ENCODE data around the gene RPP30.
"Not testable (repeated sequence)": the region's sequence is repeated elsewhere in the genome, so short reads cannot be mapped to it uniquely, and the experiment has no call there.

The RPP30 gene

GRCh38 chr10:90858461-90858968, 13.3 kb upstream of the RPP30 start:
- ATAC-seq (no peak), DNase-seq (ENCODE audit: low spot score in 2 of 2) (no peak)
- Mint-ChIP-seq H3K27ac (peak overlapping the region; percentile 63), H3K36me3 (no peaks in the 10 kb centered on the region), H3K4me1 (peaks cover 15% of the 10 kb centered on the region), H3K9me3 (no peaks in the 10 kb centered on the region), H3K4me3 (peak overlapping the region; percentile 81)

- DNase-seq (ENCODE audit: low spot score in 2 of 2) (no peak), ATAC-seq (peak; percentile 83)
- Mint-ChIP-seq H3K27ac (no peak overlapping the region), H3K4me3 (no peak overlapping the region), H3K36me3 (no peaks in the 10 kb centered on the region), H3K4me1 (peaks cover 15% of the 10 kb centered on the region), H3K9me3 (no peaks in the 10 kb centered on the region)
These were observed 12.4 kb upstream of the RPP30 start for GRCh38 chr10:90859321-90859751.

- ATAC-seq (no peak), DNase-seq (ENCODE audit: low spot score in 2 of 2) (no peak)
- H3K4me1 Mint-ChIP-seq, result peaks cover 15% of the 10 kb centered on the region
- no peak overlapping the region for H3K27ac Mint-ChIP-seq
- no peaks in the 10 kb centered on the region for H3K9me3 Mint-ChIP-seq
- H3K36me3 Mint-ChIP-seq, result no peaks in the 10 kb centered on the region
- H3K4me3 Mint-ChIP-seq, result no peak overlapping the region
These were observed 11.0 kb upstream of the RPP30 start for GRCh38 chr10:90860790-90861189.

GRCh38 chr10:90862908-90863514, 8.8 kb upstream of the RPP30 start:
- peaks cover 14% of the 10 kb centered on the region for H3K4me1 Mint-ChIP-seq
- no peak overlapping the region for H3K4me3 Mint-ChIP-seq
- no peak for ATAC-seq
- no peaks in the 10 kb centered on the region for H3K9me3 Mint-ChIP-seq
- no peak for DNase-seq (ENCODE audit: low spot score in 2 of 2)
- no peaks in the 10 kb centered on the region for H3K36me3 Mint-ChIP-seq
- no peak overlapping the region for H3K27ac Mint-ChIP-seq

- H3K27ac Mint-ChIP-seq, result no peak overlapping the region
- H3K9me3 Mint-ChIP-seq, result no peaks in the 10 kb centered on the region
- DNase-seq (ENCODE audit: low spot score in 2 of 2), result no peak
- H3K4me1 Mint-ChIP-seq, result peaks cover 1% of the 10 kb centered on the region
- H3K4me3 Mint-ChIP-seq, result no peak overlapping the region
- no peaks in the 10 kb centered on the region for H3K36me3 Mint-ChIP-seq
- no peak for ATAC-seq
These were observed 6.4 kb upstream of the RPP30 start for GRCh38 chr10:90865401-90865800.

GRCh38 chr10:90866050-90866598, 5.7 kb upstream of the RPP30 start:
- no peak overlapping the region for H3K4me3 Mint-ChIP-seq
- no peaks in the 10 kb centered on the region for H3K9me3 Mint-ChIP-seq
- H3K36me3 Mint-ChIP-seq, result no peaks in the 10 kb centered on the region
- H3K4me1 Mint-ChIP-seq, result peaks cover 7% of the 10 kb centered on the region
- H3K27ac Mint-ChIP-seq, result no peak overlapping the region
- ATAC-seq (no peak), DNase-seq (ENCODE audit: low spot score in 2 of 2) (no peak)

- Mint-ChIP-seq H3K4me1 (peaks cover 31% of the 10 kb centered on the region), H3K36me3 (peaks cover 47% of the 10 kb centered on the region), H3K4me3 (peak overlapping the region; percentile 94), H3K27ac (peak overlapping the region; percentile 98), H3K9me3 (no peaks in the 10 kb centered on the region)
- ATAC-seq (peak; percentile 53), DNase-seq (ENCODE audit: low spot score in 2 of 2) (peak; percentile 10 to 66)
These were observed 452 bp upstream of the RPP30 start for GRCh38 chr10:90871279-90871765.

- Mint-ChIP-seq H3K4me1 (peaks cover 32% of the 10 kb centered on the region), H3K27ac (peak overlapping the region; percentile 98), H3K36me3 (peaks cover 60% of the 10 kb centered on the region), H3K9me3 (no peaks in the 10 kb centered on the region), H3K4me3 (peak overlapping the region; percentile 94)
- peak; percentile 6 to 63 for DNase-seq (ENCODE audit: low spot score in 2 of 2)
- peak; percentile 87 for ATAC-seq
These were observed 860 bp downstream of the RPP30 start for GRCh38 chr10:90872648-90873020.

GRCh38 chr10:90879062-90879461, 7.3 kb downstream of the RPP30 start:
- Mint-ChIP-seq H3K36me3 (peaks cover 99% of the 10 kb centered on the region), H3K9me3 (no peaks in the 10 kb centered on the region), H3K27ac (no peak overlapping the region), H3K4me1 (peaks cover 26% of the 10 kb centered on the region), H3K4me3 (no peak overlapping the region)
- DNase-seq (ENCODE audit: low spot score in 2 of 2) (no peak), ATAC-seq (peak; percentile 65)

GRCh38 chr10:90880059-90880719, 8.4 kb downstream of the RPP30 start:
- Mint-ChIP-seq H3K4me1 (peaks cover 22% of the 10 kb centered on the region), H3K36me3 (peaks cover 99% of the 10 kb centered on the region)
- not testable (repeated sequence) for ATAC-seq; H3K9me3 Mint-ChIP-seq; DNase-seq (ENCODE audit: low spot score in 2 of 2); H3K4me3 Mint-ChIP-seq; H3K27ac Mint-ChIP-seq

- no peak for ATAC-seq
- H3K36me3 Mint-ChIP-seq, result peaks cover 99% of the 10 kb centered on the region
- no peaks in the 10 kb centered on the region for H3K9me3 Mint-ChIP-seq
- H3K27ac Mint-ChIP-seq, result no peak overlapping the region
- no peak for DNase-seq (ENCODE audit: low spot score in 2 of 2)
- peaks cover 11% of the 10 kb centered on the region for H3K4me1 Mint-ChIP-seq
- no peak overlapping the region for H3K4me3 Mint-ChIP-seq
These were observed 12.7 kb downstream of the RPP30 start for GRCh38 chr10:90884431-90884830.

GRCh38 chr10:90885176-90885575, 13.4 kb downstream of the RPP30 start:
- Mint-ChIP-seq H3K27ac (no peak overlapping the region), H3K4me3 (no peak overlapping the region), H3K36me3 (peaks cover 99% of the 10 kb centered on the region), H3K4me1 (peaks cover 5% of the 10 kb centered on the region), H3K9me3 (no peaks in the 10 kb centered on the region)
- DNase-seq (ENCODE audit: low spot score in 2 of 2) (no peak), ATAC-seq (no peak)

- peaks cover 5% of the 10 kb centered on the region for H3K4me1 Mint-ChIP-seq
- DNase-seq (ENCODE audit: low spot score in 2 of 2) (no peak), ATAC-seq (no peak)
- H3K9me3 Mint-ChIP-seq, result no peaks in the 10 kb centered on the region
- H3K4me3 Mint-ChIP-seq, result no peak overlapping the region
- no peak overlapping the region for H3K27ac Mint-ChIP-seq
- peaks cover 99% of the 10 kb centered on the region for H3K36me3 Mint-ChIP-seq
These were observed 15.8 kb downstream of the RPP30 start for GRCh38 chr10:90887555-90887954.

GRCh38 chr10:90888387-90888786, 16.6 kb downstream of the RPP30 start:
- no peaks in the 10 kb centered on the region for H3K9me3 Mint-ChIP-seq
- no peak overlapping the region for H3K27ac Mint-ChIP-seq
- no peak overlapping the region for H3K4me3 Mint-ChIP-seq
- ATAC-seq, result no peak
- no peak for DNase-seq (ENCODE audit: low spot score in 2 of 2)
- peaks cover 99% of the 10 kb centered on the region for H3K36me3 Mint-ChIP-seq
- peaks cover 5% of the 10 kb centered on the region for H3K4me1 Mint-ChIP-seq

- Mint-ChIP-seq H3K36me3 (peaks cover 99% of the 10 kb centered on the region), H3K27ac (no peak overlapping the region), H3K4me1 (peaks cover 5% of the 10 kb centered on the region), H3K4me3 (no peak overlapping the region), H3K9me3 (no peaks in the 10 kb centered on the region)
- DNase-seq (ENCODE audit: low spot score in 2 of 2), result no peak
- no peak for ATAC-seq
These were observed 17.9 kb downstream of the RPP30 start for GRCh38 chr10:90889636-90890035.

- Mint-ChIP-seq H3K4me1 (peaks cover 5% of the 10 kb centered on the region), H3K4me3 (no peak overlapping the region), H3K36me3 (peaks cover 99% of the 10 kb centered on the region), H3K27ac (no peak overlapping the region), H3K9me3 (no peaks in the 10 kb centered on the region)
- no peak for ATAC-seq
- no peak for DNase-seq (ENCODE audit: low spot score in 2 of 2)
These were observed 18.6 kb downstream of the RPP30 start for GRCh38 chr10:90890347-90890746.
